ENCODE measurements around the gene CSNK1A1L.

CSNK1A1L gene

DNA sequence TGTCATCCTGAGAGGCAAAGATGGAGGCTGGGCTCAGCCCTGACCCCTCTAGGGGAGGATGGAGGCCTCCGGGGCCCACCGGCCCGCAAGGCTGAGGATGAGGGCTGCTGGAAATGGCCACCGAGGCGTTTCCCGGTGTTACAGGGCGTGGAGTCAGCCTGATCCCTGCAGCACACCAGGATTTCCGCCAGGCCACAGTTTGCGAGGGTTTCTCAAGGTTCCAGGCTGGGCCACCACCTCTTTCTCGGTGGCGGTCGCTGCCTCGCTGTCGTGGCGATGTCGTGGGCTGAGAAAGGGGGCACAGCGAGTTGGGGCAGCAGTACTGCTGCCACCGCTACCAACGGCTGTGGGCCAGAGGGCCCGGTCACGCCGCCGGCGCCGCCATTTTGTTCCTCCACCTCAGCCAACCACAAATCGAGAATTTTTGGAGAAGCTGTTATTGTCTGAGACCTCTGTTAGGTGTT, at the start of gene CSNK1A1L:
TSS of gene CSNK1A1L (minus strand) at position 414 of the 464 bp plus-strand sequence. CDS start at position 6, 408 bp downstream.
- Histone ChIP-seq H3K4me3 (ENCODE audit: low read depth, low read length) (no peak within 1 kb of the TSS), H3K27ac (ENCODE audit: low read depth, low read length) (peak within 1 kb of the TSS; percentile 43), H3K27me3 (ENCODE audit: control insufficient read depth, insufficient read depth, low read length) (no peaks in the 10 kb centered on the region)

DNA sequence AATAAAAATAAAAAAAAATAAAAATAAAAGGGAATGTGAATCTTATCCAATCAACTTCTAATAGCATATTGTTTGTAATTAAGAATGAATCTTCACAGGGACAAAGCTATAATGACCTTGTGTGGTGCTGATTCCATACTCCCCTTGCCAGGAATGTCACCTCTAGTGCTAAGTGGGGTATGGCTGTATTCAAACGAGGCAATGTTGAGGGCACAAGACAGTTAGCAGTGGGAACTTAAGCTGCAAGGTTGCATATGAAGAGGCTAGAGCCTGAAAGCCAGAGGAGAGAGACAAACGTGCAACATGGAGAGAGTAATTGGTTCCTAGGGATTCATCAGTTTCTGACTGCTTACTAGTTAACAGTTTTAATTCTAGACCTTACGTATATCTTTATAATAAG, 43.9 kb upstream of the CSNK1A1L start:
- no peak overlapping the region for H3K9ac ChIP-seq (ENCODE audit: low read depth, low read length)
- H3K4me3 ChIP-seq (ENCODE audit: low read depth, low read length): no peak overlapping the region
- H3K4me1 ChIP-seq (ENCODE audit: control insufficient read depth, insufficient read depth, low read length): no peaks in the 10 kb centered on the region
- H3K36me3 ChIP-seq (ENCODE audit: control insufficient read depth, insufficient read depth, low read length): no peaks in the 10 kb centered on the region
- no peak overlapping the region for H3K27ac ChIP-seq (ENCODE audit: low read depth, low read length)
- no peaks in the 10 kb centered on the region for H3K27me3 ChIP-seq (ENCODE audit: control insufficient read depth, insufficient read depth, low read length)
- no peaks in the 10 kb centered on the region; the same call in 1 of the 2 replicates for H3K9me3 ChIP-seq (ENCODE audit: control insufficient read depth, insufficient read depth, low read length)

More for the DNA sequence above, at the start of gene CSNK1A1L:
- H3K9me3 ChIP-seq (ENCODE audit: control insufficient read depth, insufficient read depth, low read length): no peaks in the 10 kb centered on the region
- peaks cover 21% of the 10 kb centered on the region for H3K4me1 ChIP-seq (ENCODE audit: control insufficient read depth, insufficient read depth, low read length)
- no peaks in the 10 kb centered on the region for H3K36me3 ChIP-seq (ENCODE audit: control insufficient read depth, insufficient read depth, low read length)
- H3K9ac ChIP-seq (ENCODE audit: low read depth, low read length): peak within 1 kb of the TSS; percentile 32; the same call in 1 of the 2 replicates

DNA sequence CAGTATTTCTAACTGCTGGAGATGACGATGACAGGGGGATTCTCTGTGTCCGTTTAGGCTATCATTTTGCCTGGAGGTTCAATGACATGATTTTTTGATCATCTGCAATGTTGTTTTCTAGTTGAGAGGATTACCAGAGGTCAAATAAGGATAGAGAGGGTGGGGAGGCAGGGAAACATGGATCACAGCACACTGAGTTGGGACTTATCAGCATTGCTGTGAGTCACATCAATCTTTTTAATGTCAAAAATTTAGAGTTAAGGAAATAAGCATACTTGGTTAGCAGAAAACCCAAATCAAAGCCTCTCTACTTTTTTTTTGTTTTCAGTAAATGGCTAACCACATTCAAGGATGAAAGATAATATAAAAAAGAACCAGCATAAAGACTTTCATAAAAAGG, 43.0 kb upstream of the CSNK1A1L start:
- Histone ChIP-seq H3K4me1 (ENCODE audit: control insufficient read depth, insufficient read depth, low read length) (no peaks in the 10 kb centered on the region), H3K9me3 (ENCODE audit: control insufficient read depth, insufficient read depth, low read length) (no peaks in the 10 kb centered on the region; the same call in 1 of the 2 replicates), H3K27me3 (ENCODE audit: control insufficient read depth, insufficient read depth, low read length) (no peaks in the 10 kb centered on the region), H3K9ac (ENCODE audit: low read depth, low read length) (no peak overlapping the region), H3K4me3 (ENCODE audit: low read depth, low read length) (no peak overlapping the region), H3K36me3 (ENCODE audit: control insufficient read depth, insufficient read depth, low read length) (no peaks in the 10 kb centered on the region), H3K27ac (ENCODE audit: low read depth, low read length) (no peak overlapping the region)

DNA sequence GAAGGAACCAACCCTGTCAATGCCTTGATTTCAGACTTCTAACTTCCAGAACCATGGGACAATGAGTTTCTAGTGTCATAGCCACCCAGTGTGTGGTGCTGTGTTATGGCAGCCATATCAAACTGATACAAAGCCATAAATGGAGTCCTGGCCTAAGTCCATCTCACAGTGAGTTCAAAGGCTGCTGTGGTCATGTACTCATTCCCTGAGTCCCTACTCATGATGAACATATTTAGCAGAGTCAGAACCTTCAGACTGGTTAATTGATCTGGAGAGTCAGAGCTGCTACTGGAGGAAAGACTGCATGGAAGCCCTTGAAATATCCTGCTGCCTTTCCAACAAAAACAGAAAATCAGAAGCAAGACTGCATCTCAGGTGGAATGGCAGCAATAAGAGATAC, 39.2 kb upstream of the CSNK1A1L start:
- Histone ChIP-seq H3K36me3 (ENCODE audit: control insufficient read depth, insufficient read depth, low read length) (no peaks in the 10 kb centered on the region), H3K27ac (ENCODE audit: low read depth, low read length) (no peak overlapping the region), H3K9me3 (ENCODE audit: control insufficient read depth, insufficient read depth, low read length) (no peaks in the 10 kb centered on the region; the same call in 1 of the 2 replicates), H3K4me1 (ENCODE audit: control insufficient read depth, insufficient read depth, low read length) (no peaks in the 10 kb centered on the region), H3K9ac (ENCODE audit: low read depth, low read length) (no peak overlapping the region), H3K27me3 (ENCODE audit: control insufficient read depth, insufficient read depth, low read length) (no peaks in the 10 kb centered on the region), H3K4me3 (ENCODE audit: low read depth, low read length) (no peak overlapping the region)

DNA sequence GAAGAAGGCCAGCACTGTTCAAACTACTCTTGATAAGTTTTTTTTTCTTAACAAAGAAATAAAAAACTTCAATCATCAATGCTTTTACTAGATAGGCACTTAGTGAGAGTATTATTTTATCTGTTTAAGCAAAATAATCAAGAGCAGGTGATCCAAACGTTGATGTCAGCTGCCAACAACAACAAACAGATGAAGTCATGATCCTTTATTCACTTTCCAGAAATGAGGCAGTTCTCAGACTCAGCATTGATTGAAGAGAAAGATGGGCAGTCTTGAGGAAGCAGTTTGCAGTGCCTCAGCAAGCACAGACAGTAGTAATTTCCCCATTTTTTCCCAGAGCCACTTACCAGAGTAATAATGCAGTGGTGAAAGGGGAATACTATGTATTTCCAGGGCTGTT, 38.4 kb upstream of the CSNK1A1L start:
- no peaks in the 10 kb centered on the region for H3K36me3 ChIP-seq (ENCODE audit: control insufficient read depth, insufficient read depth, low read length)
- no peaks in the 10 kb centered on the region; the same call in 1 of the 2 replicates for H3K9me3 ChIP-seq (ENCODE audit: control insufficient read depth, insufficient read depth, low read length)
- H3K9ac ChIP-seq (ENCODE audit: low read depth, low read length): no peak overlapping the region
- H3K4me1 ChIP-seq (ENCODE audit: control insufficient read depth, insufficient read depth, low read length): no peaks in the 10 kb centered on the region
- no peak overlapping the region for H3K27ac ChIP-seq (ENCODE audit: low read depth, low read length)
- no peak overlapping the region for H3K4me3 ChIP-seq (ENCODE audit: low read depth, low read length)
- no peaks in the 10 kb centered on the region for H3K27me3 ChIP-seq (ENCODE audit: control insufficient read depth, insufficient read depth, low read length)

DNA sequence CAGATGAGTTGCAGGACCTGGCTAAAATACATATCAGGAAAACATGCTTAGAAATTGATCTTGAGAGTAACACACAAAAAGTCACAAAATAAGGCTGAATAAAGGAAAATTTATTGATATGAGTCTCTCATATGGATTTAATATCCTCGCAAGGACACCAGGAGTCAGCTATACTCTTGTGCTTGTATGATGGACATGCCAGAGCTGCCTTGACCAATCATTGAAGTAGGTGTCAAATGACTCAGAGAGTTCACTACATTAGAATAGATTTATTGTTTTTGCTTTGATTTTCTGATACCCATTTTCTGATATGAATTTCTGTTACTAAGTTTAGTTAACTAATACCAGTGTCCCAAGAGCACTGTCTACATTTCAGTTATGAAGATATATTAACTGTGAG, 37.4 kb upstream of the CSNK1A1L start:
- Histone ChIP-seq H3K9ac (ENCODE audit: low read depth, low read length) (no peak overlapping the region), H3K4me1 (ENCODE audit: control insufficient read depth, insufficient read depth, low read length) (no peaks in the 10 kb centered on the region), H3K27ac (ENCODE audit: low read depth, low read length) (no peak overlapping the region), H3K36me3 (ENCODE audit: control insufficient read depth, insufficient read depth, low read length) (no peaks in the 10 kb centered on the region), H3K27me3 (ENCODE audit: control insufficient read depth, insufficient read depth, low read length) (no peaks in the 10 kb centered on the region), H3K4me3 (ENCODE audit: low read depth, low read length) (no peak overlapping the region), H3K9me3 (ENCODE audit: control insufficient read depth, insufficient read depth, low read length) (no peaks in the 10 kb centered on the region; the same call in 1 of the 2 replicates)

DNA sequence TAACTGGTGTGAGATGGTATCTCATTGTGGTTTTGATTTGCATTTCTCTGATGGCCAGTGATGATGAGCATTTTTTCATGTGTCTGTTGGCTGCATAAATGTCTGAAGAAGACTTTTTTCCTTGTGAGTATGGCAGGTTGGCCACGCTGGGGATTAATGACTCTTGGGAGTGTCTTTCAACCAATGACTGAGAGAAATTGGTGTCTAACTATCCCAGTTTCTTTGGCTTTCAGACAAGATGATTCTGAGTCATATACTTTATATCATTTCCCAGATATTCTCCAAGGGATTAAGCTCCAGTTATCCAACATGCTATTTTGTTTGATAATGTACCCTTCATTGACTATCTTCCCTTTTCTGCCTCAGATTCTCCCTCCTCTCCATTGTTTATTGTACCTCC, 35.5 kb upstream of the CSNK1A1L start:
- Histone ChIP-seq H3K4me3 (ENCODE audit: low read depth, low read length) (no peak overlapping the region), H3K9ac (ENCODE audit: low read depth, low read length) (no peak overlapping the region), H3K27me3 (ENCODE audit: control insufficient read depth, insufficient read depth, low read length) (no peaks in the 10 kb centered on the region), H3K9me3 (ENCODE audit: control insufficient read depth, insufficient read depth, low read length) (no peaks in the 10 kb centered on the region), H3K36me3 (ENCODE audit: control insufficient read depth, insufficient read depth, low read length) (no peaks in the 10 kb centered on the region), H3K27ac (ENCODE audit: low read depth, low read length) (no peak overlapping the region), H3K4me1 (ENCODE audit: control insufficient read depth, insufficient read depth, low read length) (no peaks in the 10 kb centered on the region)

DNA sequence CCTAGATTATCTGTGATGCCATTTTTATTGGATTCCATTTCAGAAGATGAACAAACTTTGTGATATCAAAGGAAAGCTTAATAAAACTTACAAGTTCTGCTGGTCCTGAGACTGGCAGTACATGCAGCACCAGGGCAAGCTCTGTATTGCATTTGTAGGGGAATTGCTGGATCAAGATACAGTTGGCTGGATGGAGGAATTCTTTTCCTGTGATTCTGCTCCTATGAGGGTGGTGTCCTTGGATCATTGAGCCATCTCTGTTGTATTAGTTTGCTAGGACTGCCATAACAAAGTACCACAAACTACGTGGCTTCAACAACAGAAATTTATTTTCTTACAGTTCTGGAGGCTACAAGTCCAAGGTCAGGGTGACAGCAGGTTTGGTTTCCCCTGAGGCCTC, 33.9 kb upstream of the CSNK1A1L start:
- Histone ChIP-seq H3K9me3 (ENCODE audit: control insufficient read depth, insufficient read depth, low read length) (no peaks in the 10 kb centered on the region), H3K27me3 (ENCODE audit: control insufficient read depth, insufficient read depth, low read length) (no peaks in the 10 kb centered on the region), H3K9ac (ENCODE audit: low read depth, low read length) (no peak overlapping the region), H3K4me1 (ENCODE audit: control insufficient read depth, insufficient read depth, low read length) (no peaks in the 10 kb centered on the region), H3K36me3 (ENCODE audit: control insufficient read depth, insufficient read depth, low read length) (no peaks in the 10 kb centered on the region), H3K4me3 (ENCODE audit: low read depth, low read length) (no peak overlapping the region), H3K27ac (ENCODE audit: low read depth, low read length) (no peak overlapping the region)

DNA sequence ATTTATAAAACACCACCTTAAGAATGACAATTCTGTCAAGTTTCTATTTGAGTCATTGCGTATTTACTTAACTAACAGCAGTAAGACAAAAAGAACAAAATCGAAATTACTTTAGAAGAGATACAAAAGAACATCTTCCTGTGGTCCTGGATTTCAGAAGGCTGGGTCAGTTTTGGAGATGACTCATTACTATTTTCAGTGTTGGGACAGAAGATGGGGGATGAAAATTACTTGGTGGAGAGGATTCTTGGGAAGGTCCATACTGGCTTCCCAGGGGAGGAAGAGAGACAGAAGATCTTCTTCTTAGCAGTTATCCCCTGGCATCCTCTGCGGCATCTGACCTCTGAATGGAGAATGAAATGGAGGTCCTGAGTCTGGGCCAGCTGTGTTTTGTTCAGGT, 33.5 kb upstream of the CSNK1A1L start:
- Histone ChIP-seq H3K4me3 (ENCODE audit: low read depth, low read length) (no peak overlapping the region), H3K9me3 (ENCODE audit: control insufficient read depth, insufficient read depth, low read length) (no peaks in the 10 kb centered on the region), H3K9ac (ENCODE audit: low read depth, low read length) (no peak overlapping the region), H3K27ac (ENCODE audit: low read depth, low read length) (no peak overlapping the region), H3K36me3 (ENCODE audit: control insufficient read depth, insufficient read depth, low read length) (no peaks in the 10 kb centered on the region), H3K4me1 (ENCODE audit: control insufficient read depth, insufficient read depth, low read length) (no peaks in the 10 kb centered on the region), H3K27me3 (ENCODE audit: control insufficient read depth, insufficient read depth, low read length) (no peaks in the 10 kb centered on the region)

DNA sequence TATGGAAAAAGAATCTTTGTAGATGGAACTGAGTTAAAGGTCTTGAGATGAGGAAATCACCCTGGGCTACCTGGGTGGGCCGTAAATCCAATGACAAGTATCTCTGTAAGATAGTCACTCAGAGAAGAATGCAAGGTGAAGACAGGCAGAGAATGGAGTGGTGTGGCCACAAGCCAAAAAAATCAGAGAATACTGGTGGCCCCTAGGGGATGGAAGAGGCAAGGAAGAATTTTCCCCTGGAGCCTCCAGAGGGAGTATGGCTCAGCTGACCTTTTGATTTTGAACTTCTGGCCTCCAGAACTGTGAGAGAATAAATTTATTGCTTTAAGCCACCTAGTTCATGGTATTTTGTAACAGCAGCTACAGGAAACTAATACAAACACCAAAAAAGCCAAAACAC, 32.7 kb upstream of the CSNK1A1L start:
- Histone ChIP-seq H3K9ac (ENCODE audit: low read depth, low read length) (no peak overlapping the region), H3K9me3 (ENCODE audit: control insufficient read depth, insufficient read depth, low read length) (no peaks in the 10 kb centered on the region), H3K36me3 (ENCODE audit: control insufficient read depth, insufficient read depth, low read length) (no peaks in the 10 kb centered on the region), H3K27me3 (ENCODE audit: control insufficient read depth, insufficient read depth, low read length) (no peaks in the 10 kb centered on the region), H3K4me1 (ENCODE audit: control insufficient read depth, insufficient read depth, low read length) (no peaks in the 10 kb centered on the region), H3K27ac (ENCODE audit: low read depth, low read length) (no peak overlapping the region), H3K4me3 (ENCODE audit: low read depth, low read length) (no peak overlapping the region)

DNA sequence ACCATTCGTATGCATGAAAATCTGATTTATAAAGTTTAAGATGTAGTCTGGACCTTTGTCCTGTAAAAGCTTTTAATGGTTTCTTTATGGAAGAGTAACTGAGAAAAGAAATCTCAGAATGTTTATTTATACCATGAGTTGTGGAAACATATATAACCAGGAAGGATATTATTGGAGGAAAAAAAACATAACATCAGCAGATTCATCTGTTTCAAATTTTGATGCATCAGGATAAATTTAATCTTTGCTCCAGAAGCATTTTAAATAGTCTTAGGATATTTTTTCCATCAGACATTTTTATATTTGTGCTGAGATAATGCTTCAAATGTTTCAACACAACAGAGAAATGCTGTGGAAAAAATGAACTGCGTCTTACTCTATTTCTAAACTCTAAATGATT, 31.2 kb upstream of the CSNK1A1L start:
- no peak overlapping the region for H3K27ac ChIP-seq (ENCODE audit: low read depth, low read length)
- no peaks in the 10 kb centered on the region for H3K36me3 ChIP-seq (ENCODE audit: control insufficient read depth, insufficient read depth, low read length)
- no peaks in the 10 kb centered on the region for H3K27me3 ChIP-seq (ENCODE audit: control insufficient read depth, insufficient read depth, low read length)
- H3K9me3 ChIP-seq (ENCODE audit: control insufficient read depth, insufficient read depth, low read length): no peaks in the 10 kb centered on the region
- H3K4me1 ChIP-seq (ENCODE audit: control insufficient read depth, insufficient read depth, low read length): no peaks in the 10 kb centered on the region
- H3K4me3 ChIP-seq (ENCODE audit: low read depth, low read length): no peak overlapping the region
- no peak overlapping the region for H3K9ac ChIP-seq (ENCODE audit: low read depth, low read length)

DNA sequence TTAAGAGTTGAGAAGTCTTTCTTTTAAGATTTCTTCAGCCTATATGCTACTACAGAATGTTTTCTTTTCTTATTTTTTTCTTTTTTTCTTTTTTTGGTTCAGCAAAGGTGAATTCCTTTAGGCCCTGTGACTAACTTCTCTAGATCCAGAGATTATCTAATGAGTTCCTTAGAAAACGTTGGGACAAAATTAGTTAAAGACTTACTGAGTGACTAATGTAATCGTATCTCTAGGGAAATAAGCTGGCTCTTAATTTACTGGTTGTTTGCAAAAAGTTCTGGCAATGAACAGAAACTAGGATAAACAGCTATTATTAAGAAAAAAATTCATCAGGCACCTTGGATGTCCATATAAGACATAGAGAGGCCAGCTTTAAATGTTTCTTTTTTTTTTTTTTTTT, 30.7 kb upstream of the CSNK1A1L start:
- H3K4me3 ChIP-seq (ENCODE audit: low read depth, low read length): no peak overlapping the region
- H3K4me1 ChIP-seq (ENCODE audit: control insufficient read depth, insufficient read depth, low read length): no peaks in the 10 kb centered on the region
- no peaks in the 10 kb centered on the region for H3K9me3 ChIP-seq (ENCODE audit: control insufficient read depth, insufficient read depth, low read length)
- no peak overlapping the region for H3K27ac ChIP-seq (ENCODE audit: low read depth, low read length)
- no peak overlapping the region for H3K9ac ChIP-seq (ENCODE audit: low read depth, low read length)
- no peaks in the 10 kb centered on the region for H3K36me3 ChIP-seq (ENCODE audit: control insufficient read depth, insufficient read depth, low read length)
- no peaks in the 10 kb centered on the region for H3K27me3 ChIP-seq (ENCODE audit: control insufficient read depth, insufficient read depth, low read length)
